Left lung (tissue), 10 donors: ENCODE data around the gene EGLN3. TPM values are rescaled to one million over a fixed set of nuclear protein-coding genes. Genes with fewer than 3 reads are reported as not detected.
"Not testable (repeated sequence)": the region's sequence is repeated elsewhere in the genome, so short reads cannot be mapped to it uniquely, and the experiment has no call there.

Experiments used
- ATAC-seq: fragments of 200-7000 bp; cut with Tn5 transposase; one replicate; pipeline ENCODE4 v1.9.1; 2020; ENCODE audit warnings: moderate library complexity
- DNase-seq, 4 donors: peaks; one replicate each; pipeline ENCODE4 v3.0.0-alpha.2; 2013 to 2020
- H3K27ac ChIP-seq, 2 donors: fragments of 200-600 bp; sonication (generic) in 1 of 2; one replicate each; pipeline versions ENCODE4 v1.5.0 to v1.8.0; 2020 to 2021
- H3K27me3 ChIP-seq, 2 donors: fragments of 200-600 bp; sonication (generic) in 1 of 2; one replicate each; pipeline versions ENCODE4 v1.5.0 to v1.8.0; 2020 to 2021
- H3K36me3 ChIP-seq, 2 donors: fragments of 200-600 bp; sonication (generic) in 1 of 2; one replicate each; pipeline versions ENCODE4 v1.5.0 to v1.8.0; 2020 to 2021
- H3K4me1 ChIP-seq, 2 donors: fragments of 200-600 bp; one replicate each; pipeline ENCODE4 v1.8.0; 2021
- H3K4me3 ChIP-seq, 2 donors: fragments of 200-600 bp; sonication (generic) in 1 of 2; one replicate each; pipeline versions ENCODE4 v1.5.0 to v1.8.0; 2020 to 2021; ENCODE audit warnings: mild to moderate bottlenecking in 1 of 2
- H3K9me3 ChIP-seq, 2 donors: fragments of 200-600 bp; sonication (generic) in 1 of 2; one replicate each; pipeline versions ENCODE4 v1.5.0 to v1.8.0; 2020 to 2021
- CTCF ChIP-seq, 2 donors: fragments of 200-600 bp; sonication (generic) in 1 of 2; IDR thresholded peaks; one replicate each; pipeline versions ENCODE4 v1.5.0 to v1.8.0; 2021; ENCODE audit warnings: antibody characterized with exemption in 2 of 2
- intact Hi-C, 2 donors: fragments of 100-400 bp; cut with DNase I; formaldehyde crosslinking; loops; one replicate each; pipeline versions ENCODE4 v1.11.2 to v1.14.2; 2022
- polyA plus RNA-seq, 6 donors: library from polyadenylated mRNA; unstranded; fragments of 120-200 nt; gene quantifications; one replicate each; pipeline ENCODE4 v1.2.1, GENCODE V29; 2013; ENCODE audit not compliant: insufficient read length in 6 of 6
- total RNA-seq, 2 donors: library from RNA; stranded (reverse); fragmentation: NEBNext Ultra II Directional; extraction: Animal tissue kit (Norgen Biotek cat#: 25700); gene quantifications; one replicate each; pipeline ENCODE4 v1.2.1, GENCODE V29; 2021
- donor health status: DM: no; HTN: yes; CAD: no.
- donor health status: DM: no; HTN: no; CAD: no.

Gene EGLN3
- total and polyA plus RNA-seq, 8 donors: 1.3 to 99.4 (median 33.9) TPM

DNA sequence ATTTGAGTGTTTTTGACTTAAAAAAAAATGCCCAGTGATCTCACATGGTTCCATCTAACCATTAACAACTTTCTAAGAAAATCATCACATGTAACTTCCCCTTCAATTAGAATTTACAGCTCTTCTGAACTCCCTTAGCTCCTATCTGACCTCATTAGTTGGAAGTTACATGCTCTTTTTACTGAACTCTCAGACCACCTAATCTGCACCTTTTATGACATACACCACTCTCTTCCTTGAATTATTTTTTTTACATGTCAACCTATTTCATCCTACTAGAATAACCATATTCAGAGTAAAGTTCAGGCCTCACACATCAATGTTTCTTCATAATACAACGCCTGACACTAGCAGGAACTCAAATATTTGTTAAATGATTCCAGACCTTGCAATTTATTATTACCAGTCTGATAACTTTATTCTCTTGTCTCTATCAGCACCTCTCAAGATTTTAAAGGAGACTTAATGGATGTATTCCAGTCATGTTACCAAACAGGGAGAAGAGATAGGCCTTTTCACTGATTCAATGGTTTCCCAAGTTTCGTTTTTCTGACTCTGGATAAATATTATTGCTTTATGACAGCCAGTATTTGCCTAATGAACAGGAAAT lies 21.0 kb downstream of the EGLN3 start:
- H3K9me3 ChIP-seq: no peaks in the 10 kb centered on the region
- no peak for DNase-seq
- H3K4me1 ChIP-seq: no peaks in the 10 kb centered on the region
- H3K27ac ChIP-seq: no peak overlapping the region
- no peaks in the 10 kb centered on the region for H3K36me3 ChIP-seq
- no peak overlapping the region for H3K4me3 ChIP-seq
- no peaks in the 10 kb centered on the region for H3K27me3 ChIP-seq
- ATAC-seq: no peak
- TF ChIP-seq CTCF (IDR thresholded peaks at IDR 0.05): no peak
- intact Hi-C loops: no loop called here

- no peak overlapping the region for H3K4me3 ChIP-seq
- H3K27ac ChIP-seq: no peak overlapping the region
- H3K9me3 ChIP-seq: no peaks in the 10 kb centered on the region
- H3K36me3 ChIP-seq: no peaks in the 10 kb centered on the region
- intact Hi-C loops: no loop called here
- no peaks in the 10 kb centered on the region for H3K27me3 ChIP-seq
- H3K4me1 ChIP-seq: no peaks in the 10 kb centered on the region
- ATAC-seq (no peak), DNase-seq (no peak)
- no peak for TF ChIP-seq CTCF (IDR thresholded peaks at IDR 0.05)
Measured at GRCh38 chr14:33928895-33929294, 22.0 kb downstream of the EGLN3 start.

DNA sequence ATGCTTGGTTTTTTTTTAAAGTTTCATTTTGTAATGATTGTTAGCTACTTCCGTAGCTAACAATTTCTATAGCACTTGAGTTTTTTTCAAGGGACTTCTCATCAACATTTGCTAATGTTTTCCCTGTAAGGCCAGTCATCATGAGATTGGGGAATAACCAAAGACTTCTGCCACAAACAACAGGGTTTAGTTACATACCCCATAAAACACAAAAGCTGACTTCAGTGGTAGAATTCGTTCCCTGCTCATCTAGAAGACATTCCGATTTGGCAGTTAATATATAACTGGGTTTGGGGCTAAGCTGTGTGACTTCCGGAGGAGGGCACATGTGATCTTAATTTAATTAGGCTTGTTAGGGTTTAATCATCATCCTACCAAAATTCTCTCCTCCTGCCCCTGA lies 22.9 kb downstream of the EGLN3 start:
- no peaks in the 10 kb centered on the region for H3K36me3 ChIP-seq
- no peak for ATAC-seq
- no peak overlapping the region for H3K4me3 ChIP-seq
- no peak overlapping the region for H3K27ac ChIP-seq
- no peak for DNase-seq
- intact Hi-C loops: no loop called here
- no peaks in the 10 kb centered on the region for H3K9me3 ChIP-seq
- TF ChIP-seq CTCF (IDR thresholded peaks at IDR 0.05): no peak
- no peaks in the 10 kb centered on the region for H3K4me1 ChIP-seq
- no peaks in the 10 kb centered on the region for H3K27me3 ChIP-seq

GRCh38 chr14:33926967-33927366 lies 23.9 kb downstream of the EGLN3 start:
- ATAC-seq, H3K27me3 ChIP-seq, DNase-seq, H3K4me1 ChIP-seq, intact Hi-C loops, H3K36me3 ChIP-seq, H3K27ac ChIP-seq, H3K4me3 ChIP-seq, H3K9me3 ChIP-seq: not testable (repeated sequence)

GRCh38 chr14:33925946-33926345 lies 24.9 kb downstream of the EGLN3 start:
- TF ChIP-seq CTCF (IDR thresholded peaks at IDR 0.05): no peak
- no peaks in the 10 kb centered on the region for H3K36me3 ChIP-seq
- no peaks in the 10 kb centered on the region for H3K4me1 ChIP-seq
- intact Hi-C loops: no loop called here
- H3K27ac ChIP-seq: no peak overlapping the region
- no peaks in the 10 kb centered on the region for H3K27me3 ChIP-seq
- no peaks in the 10 kb centered on the region for H3K9me3 ChIP-seq
- H3K4me3 ChIP-seq: no peak overlapping the region
- ATAC-seq (no peak), DNase-seq (no peak)

GRCh38 chr14:33925235-33925634 lies 25.6 kb downstream of the EGLN3 start:
- intact Hi-C loops: no loop called here
- DNase-seq (no peak), ATAC-seq (no peak)
- no peak for TF ChIP-seq CTCF (IDR thresholded peaks at IDR 0.05)
- H3K36me3 ChIP-seq: no peaks in the 10 kb centered on the region
- no peak overlapping the region for H3K27ac ChIP-seq
- H3K27me3 ChIP-seq: no peaks in the 10 kb centered on the region
- H3K4me1 ChIP-seq: no peaks in the 10 kb centered on the region
- H3K4me3 ChIP-seq: no peak overlapping the region
- H3K9me3 ChIP-seq: no peaks in the 10 kb centered on the region
